NCI-H1417 treated with DMSO at 0.1 percent for 48 hours (cell line): ENCODE results near the gene KIRREL3.

Source experiments
- DNase-seq: peaks from one replicate; lab custom pipeline; 2025; lab: John Stamatoyannopoulos, UW

KIRREL3 gene

GRCh38 chr11:126662035-126662790 lies 338.4 kb downstream of the KIRREL3 start:
- no peak for DNase-seq

- no peak for DNase-seq
Observed at GRCh38 chr11:126660761-126661425, 339.7 kb downstream of the KIRREL3 start.

GRCh38 chr11:126660321-126660720 lies 340.2 kb downstream of the KIRREL3 start:
- no peak for DNase-seq

- DNase-seq: no peak
Observed at GRCh38 chr11:126658306-126659056, 342.1 kb downstream of the KIRREL3 start.

GRCh38 chr11:126655807-126656128 lies 344.8 kb downstream of the KIRREL3 start:
- DNase-seq: no peak

- no peak for DNase-seq
Observed at GRCh38 chr11:126654886-126655806, 345.4 kb downstream of the KIRREL3 start.

GRCh38 chr11:126653040-126653439 lies 347.5 kb downstream of the KIRREL3 start:
- DNase-seq: no peak

GRCh38 chr11:126647735-126648134 lies 352.8 kb downstream of the KIRREL3 start:
- no peak for DNase-seq

GRCh38 chr11:126646701-126647557 lies 353.6 kb downstream of the KIRREL3 start:
- no peak for DNase-seq

GRCh38 chr11:126645186-126645585 lies 355.4 kb downstream of the KIRREL3 start:
- DNase-seq: no peak

- no peak for DNase-seq
Observed at GRCh38 chr11:126640186-126640585, 360.4 kb downstream of the KIRREL3 start.

GRCh38 chr11:126639692-126640091 lies 360.9 kb downstream of the KIRREL3 start:
- no peak for DNase-seq

GRCh38 chr11:126638648-126639047 lies 361.9 kb downstream of the KIRREL3 start:
- no peak for DNase-seq

- no peak for DNase-seq
Observed at GRCh38 chr11:126637795-126638175, 362.8 kb downstream of the KIRREL3 start.

GRCh38 chr11:126636911-126637794 lies 363.4 kb downstream of the KIRREL3 start:
- DNase-seq: no peak

- no peak for DNase-seq
Observed at GRCh38 chr11:126635511-126635910, 365.1 kb downstream of the KIRREL3 start.

- no peak for DNase-seq
Observed at GRCh38 chr11:126634963-126635362, 365.6 kb downstream of the KIRREL3 start.

- no peak for DNase-seq
Observed at GRCh38 chr11:126633330-126633729, 367.2 kb downstream of the KIRREL3 start.

- DNase-seq: no peak
Observed at GRCh38 chr11:126630893-126631798, 369.4 kb downstream of the KIRREL3 start.
